GM12878 (cell line): ENCODE results near the gene RANBP3.
"Not testable (repeated sequence)": the region's sequence is repeated elsewhere in the genome, so short reads cannot be mapped to it uniquely, and the experiment has no call there.

Experiments
- SMAD1 ChIP-seq: fragments of 450-650 bp; IDR thresholded peaks from 2 replicates; pipeline ENCODE4 v1.6.1; 2018; ENCODE audit warnings: mild to moderate bottlenecking, low read depth; ENCODE audit not compliant: partially characterized antibody
- YY1 ChIP-seq: IDR thresholded peaks from 2 replicates; pipeline ENCODE4 v1.6.1; 2011; ENCODE audit warnings: low read depth, mild to moderate bottlenecking, low read length

DNA sequence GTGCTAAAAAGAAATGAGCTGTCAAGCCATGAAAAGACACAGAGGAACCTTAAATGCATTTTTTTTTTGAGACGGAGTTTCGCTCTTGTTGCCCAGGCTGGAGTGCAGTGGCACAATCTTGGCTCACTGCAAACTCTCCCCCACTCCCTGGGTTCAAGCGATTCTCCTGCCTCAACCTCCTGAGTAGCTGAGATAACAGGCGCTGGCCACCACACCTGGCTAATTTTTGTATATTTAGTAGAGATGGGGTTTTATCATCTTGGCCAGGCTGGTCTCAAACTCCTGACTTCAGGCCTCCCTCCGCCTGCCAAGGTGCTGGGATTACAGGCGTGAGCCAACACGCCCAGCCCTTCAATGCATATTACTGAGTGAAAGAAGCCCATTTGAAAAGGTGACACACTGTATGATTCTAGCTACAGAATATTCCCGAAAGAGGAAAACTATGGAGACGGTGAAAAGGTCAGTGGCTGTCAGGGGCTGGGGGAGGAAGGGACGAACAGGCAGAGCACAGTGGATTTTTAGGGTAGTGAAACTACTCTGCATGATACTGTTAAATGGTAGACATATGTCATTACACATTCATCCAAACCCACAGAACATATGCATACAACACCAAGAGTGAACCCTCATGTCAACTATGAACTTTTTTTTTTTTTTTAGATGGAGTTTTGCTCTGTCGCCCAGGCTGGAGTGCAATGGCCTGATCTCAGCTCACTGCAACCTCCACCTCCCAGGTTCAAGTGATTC, 93.7 kb downstream of the RANBP3 start:
- TF ChIP-seq YY1, SMAD1: not testable (repeated sequence)
